ENCODE measurements around the gene N4BP2.

The N4BP2 gene

DNA sequence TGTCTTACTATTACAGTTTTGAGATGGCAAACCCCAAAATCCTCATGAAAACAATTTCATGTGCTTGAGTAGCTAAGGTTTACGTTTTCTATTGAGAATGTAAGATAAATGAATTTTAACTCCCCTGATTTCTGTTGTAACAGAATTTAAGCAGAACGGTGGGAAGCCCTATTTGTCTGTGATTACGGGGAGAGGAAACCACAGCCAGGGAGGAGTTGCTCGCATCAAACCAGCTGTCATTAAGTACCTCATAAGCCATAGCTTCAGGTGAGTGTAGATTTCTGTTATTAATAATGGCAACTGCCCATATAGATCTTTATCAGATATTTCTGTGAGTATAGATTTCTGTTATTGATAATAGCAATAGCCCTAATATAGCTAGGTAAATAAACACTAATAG, 96.0 kb downstream of the N4BP2 start:
- ATAC-seq (replicated peaks), result peak in 1 of 2 donors; percentile 52
- peaks cover 6 to 19% of the 10 kb centered on the region in 2 donors for H3K4me1 Mint-ChIP-seq
- H3K27ac Mint-ChIP-seq, result no peak overlapping the region
- peaks cover 8 to 12% of the 10 kb centered on the region in 2 donors for H3K36me3 Mint-ChIP-seq
- no peak overlapping the region for H3K4me3 Mint-ChIP-seq
- peaks cover 0 to 5% of the 10 kb centered on the region in 2 donors for H3K9me3 Mint-ChIP-seq
- DNase-seq, result no peak
- no peaks in the 10 kb centered on the region for H3K27me3 Mint-ChIP-seq

DNA sequence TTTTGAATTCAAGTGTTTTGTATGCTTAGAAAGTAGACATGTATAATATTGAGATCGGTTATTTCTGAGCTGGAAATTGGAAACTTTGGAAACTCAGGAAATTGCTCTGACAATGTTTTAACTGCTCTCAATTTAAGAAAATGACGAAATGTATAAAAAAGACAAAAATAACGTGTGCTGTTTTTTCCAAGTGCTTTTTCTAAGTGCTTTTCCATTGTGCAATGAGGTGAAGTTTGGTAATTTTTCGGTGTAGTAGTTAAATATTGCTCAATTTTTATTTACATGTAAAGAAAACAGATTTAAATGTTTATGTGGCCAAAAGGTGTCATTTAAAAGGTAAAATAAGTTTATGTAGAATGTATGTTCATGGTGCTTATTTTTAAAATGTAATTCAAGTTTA, 100.8 kb downstream of the N4BP2 start:
- H3K4me1 Mint-ChIP-seq, result peaks cover 2 to 3% of the 10 kb centered on the region in 2 donors
- no peaks in the 10 kb centered on the region for H3K9me3 Mint-ChIP-seq
- DNase-seq (no peak), ATAC-seq (replicated peaks) (no peak)
- no peak overlapping the region for H3K27ac Mint-ChIP-seq
- no peaks in the 10 kb centered on the region for H3K27me3 Mint-ChIP-seq
- H3K36me3 Mint-ChIP-seq, result peaks cover under 1 to 1% of the 10 kb centered on the region in 2 donors
- H3K4me3 Mint-ChIP-seq, result no peak overlapping the region

DNA sequence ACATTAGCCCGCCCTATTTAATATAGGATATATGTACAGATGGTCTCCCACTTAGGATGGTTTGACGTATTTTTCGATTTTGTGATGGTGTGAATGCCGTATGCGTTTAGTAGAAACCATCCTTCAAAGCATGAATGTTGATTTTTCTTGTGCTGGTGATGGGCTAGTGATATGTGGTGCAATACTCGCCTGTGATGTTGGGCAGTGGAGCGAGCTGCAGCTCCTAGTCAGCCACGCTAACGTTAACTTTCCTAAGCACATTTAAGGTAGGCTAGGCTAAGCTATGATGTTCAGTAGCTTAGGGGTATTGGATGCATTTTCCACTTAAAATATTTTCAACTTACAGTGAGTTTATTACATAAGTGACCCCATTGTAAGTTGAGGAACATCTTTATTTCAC, 103.6 kb downstream of the N4BP2 start:
- Mint-ChIP-seq H3K27ac (no peak overlapping the region), H3K4me1 (peaks cover 2 to 5% of the 10 kb centered on the region in 2 donors), H3K4me3 (no peak overlapping the region), H3K36me3 (peaks cover 3 to 5% of the 10 kb centered on the region in 2 donors), H3K9me3 (peaks cover 0 to 1% of the 10 kb centered on the region in 2 donors), H3K27me3 (no peaks in the 10 kb centered on the region)
- ATAC-seq (replicated peaks) (no peak), DNase-seq (no peak)

DNA sequence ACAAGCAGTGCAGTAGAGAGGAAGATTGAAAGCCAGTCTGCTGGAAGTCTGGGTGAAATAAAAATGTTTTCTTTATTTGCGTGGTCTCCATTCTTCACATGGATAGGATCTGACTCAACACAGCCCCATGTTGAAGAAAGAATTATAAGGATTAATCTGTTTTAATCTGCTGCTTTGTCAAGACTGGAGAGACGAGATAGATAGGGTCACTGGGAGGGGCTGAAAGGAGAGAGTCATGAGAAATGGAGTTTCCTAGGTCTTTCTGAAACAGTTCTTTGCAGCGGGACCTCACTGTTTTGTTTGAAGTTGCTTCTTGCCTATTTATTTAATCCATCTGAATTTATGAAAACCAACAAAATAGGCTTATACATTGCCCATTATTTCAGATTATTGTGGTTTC, 107.8 kb downstream of the N4BP2 start:
- ATAC-seq (replicated peaks), result no peak
- Mint-ChIP-seq H3K27ac (no peak overlapping the region), H3K9me3 (peaks cover 3 to 5% of the 10 kb centered on the region in 2 donors), H3K27me3 (no peaks in the 10 kb centered on the region), H3K4me3 (no peak overlapping the region), H3K36me3 (peaks cover 10 to 11% of the 10 kb centered on the region in 2 donors), H3K4me1 (peaks cover 1 to 11% of the 10 kb centered on the region in 2 donors)
- DNase-seq, result no peak

DNA sequence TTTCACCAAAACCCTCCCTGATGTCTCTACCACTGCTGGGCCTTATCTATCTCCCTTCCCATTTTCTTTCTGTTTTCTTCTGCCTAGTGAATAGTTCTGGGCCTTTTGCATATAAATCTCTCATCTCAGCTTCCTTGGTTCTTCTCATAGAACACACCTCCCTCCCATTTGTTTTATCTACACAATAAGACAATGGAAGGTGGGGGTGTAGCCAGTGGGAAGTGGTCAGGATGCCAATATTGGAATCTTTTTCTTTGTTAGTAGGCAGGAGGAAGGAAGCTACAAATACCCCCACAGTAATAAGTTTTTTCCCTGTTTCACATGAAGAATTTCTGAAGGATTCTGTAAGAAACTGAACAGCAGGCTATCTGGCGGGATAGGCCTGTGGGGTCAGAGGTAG, 109.3 kb downstream of the N4BP2 start:
- no peak overlapping the region for H3K27ac Mint-ChIP-seq
- peaks cover 10 to 11% of the 10 kb centered on the region in 2 donors for H3K36me3 Mint-ChIP-seq
- H3K9me3 Mint-ChIP-seq, result peaks cover 3 to 5% of the 10 kb centered on the region in 2 donors
- H3K4me1 Mint-ChIP-seq, result peaks cover 4 to 19% of the 10 kb centered on the region in 2 donors
- DNase-seq (no peak), ATAC-seq (replicated peaks) (no peak)
- no peak overlapping the region for H3K4me3 Mint-ChIP-seq
- no peaks in the 10 kb centered on the region for H3K27me3 Mint-ChIP-seq

DNA sequence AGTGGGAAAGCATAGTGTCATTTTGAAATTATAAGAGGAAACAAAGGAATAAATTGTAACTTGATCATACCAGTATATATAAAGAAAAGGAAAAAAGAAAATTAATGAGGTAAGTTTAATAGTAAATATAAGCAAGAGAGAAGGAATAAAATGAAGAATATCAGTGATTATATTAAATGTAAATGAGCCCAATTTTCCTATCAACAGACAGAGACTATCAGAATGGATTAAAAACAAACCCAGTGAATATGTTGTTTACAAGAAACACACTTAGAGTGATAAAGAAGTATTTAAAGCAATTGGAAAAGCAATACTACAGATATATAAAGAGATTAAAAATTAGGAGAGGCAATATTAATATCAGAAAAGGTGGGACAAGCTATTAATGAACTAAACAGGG, 111.4 kb downstream of the N4BP2 start:
- ATAC-seq (replicated peaks), result no peak

DNA sequence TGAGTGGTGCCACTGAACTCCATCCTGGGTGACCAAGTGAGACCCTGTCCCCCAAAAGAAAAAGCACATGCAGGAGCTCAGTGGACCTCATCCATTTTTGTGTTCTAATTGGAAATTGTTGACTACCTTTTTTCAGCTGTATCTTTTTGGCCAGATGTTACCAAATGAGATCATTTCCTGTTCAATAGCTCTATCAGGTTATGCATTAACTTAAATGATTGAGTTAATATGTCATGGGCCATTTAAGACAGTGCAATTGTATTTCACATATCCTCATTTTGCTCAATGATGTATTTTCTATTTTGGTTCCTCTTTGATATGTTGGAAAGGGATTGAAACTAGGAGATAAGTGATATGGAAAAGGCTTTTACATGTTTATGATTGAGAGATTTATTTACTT, 113.9 kb downstream of the N4BP2 start:
- Mint-ChIP-seq H3K27ac (peak overlapping the region; percentile 59), H3K4me3 (no peak overlapping the region), H3K27me3 (no peaks in the 10 kb centered on the region), H3K9me3 (peaks cover 1 to 5% of the 10 kb centered on the region in 2 donors), H3K36me3 (peaks cover 5 to 11% of the 10 kb centered on the region in 2 donors), H3K4me1 (peaks cover 15 to 48% of the 10 kb centered on the region in 2 donors)
- DNase-seq (no peak), ATAC-seq (replicated peaks) (peak; percentile 81 to 83)

More for the DNA sequence above, 111.4 kb downstream of the N4BP2 start:
- Mint-ChIP-seq H3K9me3 (peaks cover 1 to 5% of the 10 kb centered on the region in 2 donors), H3K36me3 (peaks cover 5 to 11% of the 10 kb centered on the region in 2 donors), H3K27ac (no peak overlapping the region), H3K4me1 (peaks cover 10 to 37% of the 10 kb centered on the region in 2 donors), H3K4me3 (no peak overlapping the region), H3K27me3 (no peaks in the 10 kb centered on the region)
- DNase-seq, result no peak

DNA sequence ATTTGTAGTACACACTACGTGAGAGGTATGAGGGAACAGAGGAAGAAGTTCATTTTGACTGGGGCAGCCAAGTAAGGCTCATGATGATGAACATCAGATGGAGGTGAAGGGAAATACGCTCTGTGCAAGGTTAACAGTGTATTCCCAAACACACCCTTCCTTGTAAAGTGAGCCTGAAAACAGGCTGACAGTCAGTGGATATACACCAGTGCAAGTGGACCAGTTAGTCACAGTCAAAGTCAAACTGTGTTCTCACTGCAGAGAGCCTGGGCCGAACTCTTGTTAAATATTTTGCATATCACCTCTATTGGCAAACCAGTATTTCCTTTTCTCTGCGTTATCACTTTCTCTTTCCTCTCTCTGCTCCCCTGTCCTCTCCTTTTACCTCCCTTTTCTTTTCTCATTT, 116.8 kb downstream of the N4BP2 start:
- peak overlapping the region; percentile 47 to 68 for H3K4me3 Mint-ChIP-seq
- no peaks in the 10 kb centered on the region for H3K27me3 Mint-ChIP-seq
- H3K4me1 Mint-ChIP-seq, result peaks cover 16 to 54% of the 10 kb centered on the region in 2 donors
- H3K9me3 Mint-ChIP-seq, result no peaks in the 10 kb centered on the region
- DNase-seq (no peak), ATAC-seq (replicated peaks) (peak; percentile 79 to 81)
- H3K27ac Mint-ChIP-seq, result peak overlapping the region; percentile 26
- H3K36me3 Mint-ChIP-seq, result peaks cover 0 to 3% of the 10 kb centered on the region in 2 donors

DNA sequence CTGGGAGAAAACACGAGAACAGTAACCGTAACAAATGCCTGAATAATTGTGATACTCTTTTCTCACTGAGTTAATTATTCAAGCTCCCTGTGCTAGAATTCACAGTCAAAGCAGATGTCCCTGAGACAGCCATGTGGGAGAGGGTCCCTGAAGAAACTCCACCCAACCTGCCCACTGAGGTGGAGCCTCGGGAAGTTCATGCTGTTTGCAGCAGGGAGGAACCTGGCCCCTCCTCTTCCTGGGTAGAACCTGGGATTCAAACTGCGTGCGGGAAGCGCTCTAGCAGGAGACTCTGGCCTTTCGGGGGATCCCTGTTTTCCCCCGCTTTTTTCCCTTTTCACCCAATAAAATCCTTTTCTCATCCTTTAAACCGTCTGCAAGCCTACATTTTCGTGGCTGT, 120.0 kb downstream of the N4BP2 start:
- DNase-seq, result no peak
- Mint-ChIP-seq H3K4me3 (peak overlapping the region in 1 of 2 donors; percentile 58), H3K27me3 (no peaks in the 10 kb centered on the region), H3K36me3 (peaks cover 0 to under 1% of the 10 kb centered on the region in 2 donors), H3K27ac (no peak overlapping the region), H3K4me1 (peaks cover 17 to 51% of the 10 kb centered on the region in 2 donors), H3K9me3 (no peaks in the 10 kb centered on the region)
- ATAC-seq (replicated peaks), result no peak

DNA sequence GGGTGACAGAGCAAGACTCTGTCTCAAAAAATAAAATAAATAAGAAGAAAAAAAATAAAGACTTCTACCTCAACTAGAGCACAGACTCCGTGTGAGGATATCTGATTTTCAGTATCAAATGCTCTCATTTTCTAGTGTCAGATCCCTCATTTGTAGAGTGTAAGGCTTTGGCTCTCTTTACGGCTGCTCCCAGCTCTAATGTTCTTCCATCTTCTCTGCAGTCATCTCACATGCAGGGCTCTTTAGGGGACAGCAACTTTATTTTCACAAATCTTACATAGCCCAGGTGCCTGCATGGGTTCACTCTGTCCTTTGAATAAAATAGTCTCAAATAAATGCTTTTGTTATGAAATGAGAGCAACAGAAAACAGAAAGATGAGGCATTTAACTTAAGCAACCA, 120.9 kb downstream of the N4BP2 start:
- Mint-ChIP-seq H3K4me1 (peaks cover 18 to 52% of the 10 kb centered on the region in 2 donors), H3K36me3 (no peaks in the 10 kb centered on the region), H3K27me3 (no peaks in the 10 kb centered on the region), H3K9me3 (no peaks in the 10 kb centered on the region), H3K4me3 (no peak overlapping the region), H3K27ac (no peak overlapping the region)
- no peak for ATAC-seq (replicated peaks)
- DNase-seq, result no peak

DNA sequence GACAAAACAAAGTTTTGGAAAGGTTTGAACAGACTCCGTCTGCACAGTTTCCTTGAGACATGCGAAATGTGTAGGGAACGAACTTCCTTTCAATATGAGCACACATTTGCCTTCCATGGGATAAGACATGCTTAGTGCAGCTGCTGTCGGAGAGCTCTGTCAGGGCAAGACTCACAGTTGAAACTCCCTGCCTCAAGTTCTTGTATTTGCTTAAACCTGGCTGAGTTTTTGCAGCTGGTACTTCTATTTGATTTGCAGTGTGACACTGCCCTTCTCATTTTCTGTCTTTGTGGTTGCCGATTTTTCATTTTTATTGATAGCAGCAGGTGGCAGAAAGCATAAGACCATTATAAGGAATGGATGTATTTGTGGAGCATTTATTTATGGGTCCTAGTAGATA, 122.0 kb downstream of the N4BP2 start:
- ATAC-seq (replicated peaks), result no peak
- no peak overlapping the region for H3K4me3 Mint-ChIP-seq
- no peak for DNase-seq
- H3K36me3 Mint-ChIP-seq, result no peaks in the 10 kb centered on the region
- H3K27me3 Mint-ChIP-seq, result no peaks in the 10 kb centered on the region
- H3K9me3 Mint-ChIP-seq, result no peaks in the 10 kb centered on the region
- H3K4me1 Mint-ChIP-seq, result peaks cover 14 to 51% of the 10 kb centered on the region in 2 donors
- H3K27ac Mint-ChIP-seq, result no peak overlapping the region

DNA sequence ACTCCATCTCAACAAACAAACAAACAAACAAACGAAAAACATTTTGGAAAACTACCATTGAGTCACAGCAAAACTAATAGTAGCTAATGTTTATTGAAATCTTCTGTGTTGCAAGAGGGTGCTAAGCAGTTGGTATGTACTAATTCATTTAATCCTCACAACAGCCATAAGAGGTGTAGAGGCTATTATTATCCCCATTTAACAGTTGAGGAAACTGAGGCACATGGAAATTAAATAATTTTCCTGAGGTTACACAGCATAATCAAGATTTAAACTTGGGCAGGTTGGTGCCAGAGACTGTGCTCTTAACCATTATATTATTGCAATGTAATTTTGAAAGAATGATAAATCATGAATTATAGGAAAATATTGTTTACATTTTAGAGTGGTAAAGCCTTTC, 122.7 kb downstream of the N4BP2 start:
- Mint-ChIP-seq H3K36me3 (no peaks in the 10 kb centered on the region), H3K27ac (no peak overlapping the region), H3K4me3 (no peak overlapping the region), H3K4me1 (peaks cover 17 to 49% of the 10 kb centered on the region in 2 donors), H3K9me3 (no peaks in the 10 kb centered on the region), H3K27me3 (no peaks in the 10 kb centered on the region)
- DNase-seq (no peak), ATAC-seq (replicated peaks) (no peak)

DNA sequence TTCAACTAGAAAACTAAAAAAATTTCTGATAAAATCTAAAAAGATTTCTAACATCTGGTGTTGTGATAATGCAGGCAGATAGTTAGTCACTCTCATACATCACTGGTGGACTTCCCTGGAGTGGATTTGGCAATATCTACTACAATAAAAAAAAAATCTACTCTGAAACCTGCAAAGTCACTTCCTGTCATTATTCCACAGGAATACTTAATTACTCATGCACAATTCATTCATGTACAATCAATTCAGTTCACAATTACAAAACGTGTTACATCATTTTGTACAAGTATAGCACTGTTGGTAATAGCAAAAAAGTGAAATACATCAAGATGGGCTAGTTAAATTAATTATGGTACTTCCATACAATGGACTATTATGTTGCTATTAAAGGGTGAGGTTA, 123.7 kb downstream of the N4BP2 start:
- H3K27me3 Mint-ChIP-seq, result no peaks in the 10 kb centered on the region

DNA sequence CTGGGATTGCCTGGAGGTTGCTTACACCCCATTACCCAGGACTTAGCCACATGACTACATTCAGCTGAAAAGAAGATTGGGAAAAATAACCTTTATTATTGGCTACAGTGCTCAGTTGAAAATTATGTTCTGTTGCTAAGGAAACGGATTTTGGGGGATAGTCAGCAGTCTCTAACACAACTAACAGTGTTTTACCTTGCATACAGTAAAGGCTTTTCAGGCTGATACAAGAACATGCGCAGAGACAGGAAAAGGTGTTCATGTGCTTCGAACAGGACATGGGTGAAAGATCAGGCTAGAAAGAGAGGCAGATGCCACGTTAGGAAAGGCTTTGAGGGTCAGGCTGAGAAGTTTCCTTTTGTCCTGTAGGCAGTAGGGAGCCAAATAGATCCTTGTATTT, 125.4 kb downstream of the N4BP2 start:
- no peak for ATAC-seq (replicated peaks)
- peaks cover 24 to 54% of the 10 kb centered on the region in 2 donors for H3K4me1 Mint-ChIP-seq
- no peak overlapping the region for H3K27ac Mint-ChIP-seq

More for the DNA sequence above, 123.7 kb downstream of the N4BP2 start:
- H3K36me3 Mint-ChIP-seq, result no peaks in the 10 kb centered on the region
- no peak overlapping the region for H3K4me3 Mint-ChIP-seq
- peaks cover 19 to 50% of the 10 kb centered on the region in 2 donors for H3K4me1 Mint-ChIP-seq
- ATAC-seq (replicated peaks) (no peak), DNase-seq (no peak)
- H3K27ac Mint-ChIP-seq, result no peak overlapping the region
- H3K9me3 Mint-ChIP-seq, result no peaks in the 10 kb centered on the region

DNA sequence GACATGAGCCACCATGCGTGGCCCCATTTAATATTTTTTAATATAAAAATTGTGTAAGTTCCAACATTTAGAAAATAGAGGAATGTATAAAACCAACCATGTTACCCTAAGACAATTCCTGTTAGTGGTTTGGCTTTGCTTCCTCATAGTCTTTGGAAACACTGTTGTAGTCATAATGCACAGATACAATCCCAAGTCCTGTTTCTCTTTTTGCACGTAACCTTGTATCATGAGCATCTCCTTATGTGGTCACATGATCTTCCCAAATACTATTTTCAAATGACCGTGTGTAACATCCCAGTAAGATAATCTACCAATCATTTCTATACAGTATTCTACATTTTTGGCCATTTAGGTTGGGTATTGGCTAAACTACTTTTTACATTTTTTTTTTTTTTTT, 126.3 kb downstream of the N4BP2 start:
- Mint-ChIP-seq H3K9me3 (no peaks in the 10 kb centered on the region), H3K27ac (no peak overlapping the region), H3K4me3 (no peak overlapping the region), H3K27me3 (no peaks in the 10 kb centered on the region), H3K36me3 (peaks cover 0 to 3% of the 10 kb centered on the region in 2 donors), H3K4me1 (peaks cover 26 to 59% of the 10 kb centered on the region in 2 donors)
- ATAC-seq (replicated peaks) (no peak), DNase-seq (no peak)

More for the DNA sequence above, 125.4 kb downstream of the N4BP2 start:
- no peak for DNase-seq
- Mint-ChIP-seq H3K27me3 (no peaks in the 10 kb centered on the region), H3K9me3 (no peaks in the 10 kb centered on the region), H3K36me3 (no peaks in the 10 kb centered on the region), H3K4me3 (peak overlapping the region in 1 of 2 donors; percentile 22)
